ENCODE measurements around the gene ELOVL4. TPM values are rescaled to one million over a fixed set of nuclear protein-coding genes. Genes with fewer than 3 reads are reported as not detected.

ELOVL4 gene
- total RNA-seq, 1 donor from 2014 or later, result 0.12 TPM

Other genes starting within 250 kb of the ELOVL4 start
- 0.32 TPM for gene TTK, start 57.1 kb upstream of the ELOVL4 start, total RNA-seq
- gene BCKDHB, start 159.1 kb upstream of the ELOVL4 start, total RNA-seq, result 24.3 TPM